DND-41 (cell line): Measurements from ENCODE around the gene AKAP6.

Experiments
- ATAC-seq: fragments of 200-7000 bp; cut with Tn5 transposase; 3 replicates; pipeline ENCODE4 v1.9.1; 2021; ENCODE audit warnings: low read depth; ENCODE audit not compliant: insufficient read depth
- DNase-seq: peaks from one replicate; pipeline ENCODE4 v3.0.0-alpha.2; 2020
- H2AFZ ChIP-seq: 2 replicates; pipeline ENCODE4 v1.6.0; 2012; ENCODE audit warnings: low read depth, low read length
- H3K27ac ChIP-seq: 2 replicates; pipeline ENCODE4 v1.5.1; 2012; ENCODE audit warnings: low read length, inconsistent platforms
- H3K27me3 ChIP-seq: fragments of 200-600 bp; sonication (generic); 2 replicates; pipeline ENCODE4 v1.6.0; 2012; ENCODE audit warnings: low read length, mild to moderate bottlenecking, inconsistent platforms; ENCODE audit not compliant: insufficient read depth, poor library complexity
- H3K36me3 ChIP-seq: 2 replicates; pipeline ENCODE4 v1.5.1; 2012; ENCODE audit warnings: low read length, inconsistent platforms; ENCODE audit not compliant: insufficient read depth
- H3K4me1 ChIP-seq: 2 replicates; pipeline ENCODE4 v1.5.1; 2012; ENCODE audit warnings: mild to moderate bottlenecking, low read length; ENCODE audit not compliant: insufficient read depth
- H3K4me2 ChIP-seq: 2 replicates; pipeline ENCODE4 v1.6.0; 2012; ENCODE audit warnings: mild to moderate bottlenecking, moderate library complexity, low read length, inconsistent platforms; ENCODE audit not compliant: insufficient read depth
- H3K4me3 ChIP-seq, 2 experiments: fragments of 200-600 bp in 1 of 2; shearing (Covaris generic) in 1 of 2; 2 replicates each; pipeline ENCODE4 v1.5.1; 2012 to 2016; ENCODE audit warnings: inconsistent platforms in 2 of 2, low read length in 2 of 2, mild to moderate bottlenecking in 2 of 2, low read depth in 1 of 2, moderate library complexity in 1 of 2
- H3K79me2 ChIP-seq: 2 replicates; pipeline ENCODE4 v1.6.0; 2012; ENCODE audit warnings: low read length, inconsistent platforms; ENCODE audit not compliant: insufficient read depth
- H3K9ac ChIP-seq: 2 replicates; pipeline ENCODE4 v1.6.0; 2012; ENCODE audit warnings: low read depth, mild to moderate bottlenecking, inconsistent platforms, low read length, moderate library complexity
- H3K9me3 ChIP-seq: 2 replicates; pipeline ENCODE4 v1.5.1; 2012; ENCODE audit warnings: low read length, moderate library complexity, mild to moderate bottlenecking, inconsistent platforms; ENCODE audit not compliant: insufficient read depth, severe bottlenecking
- H4K20me1 ChIP-seq: 2 replicates; pipeline ENCODE4 v1.6.0; 2012; ENCODE audit warnings: low read length; ENCODE audit not compliant: insufficient read depth
- CTCF ChIP-seq: IDR thresholded peaks from 2 replicates; pipeline ENCODE4 v1.5.1; 2012; ENCODE audit warnings: borderline replicate concordance, low read length, moderate library complexity, mild to moderate bottlenecking; ENCODE audit not compliant: poor library complexity, severe bottlenecking; ENCODE audit errors: extremely low read depth
- EZH2 ChIP-seq: IDR thresholded peaks from 3 replicates; pipeline ENCODE4 v1.6.1; 2012; ENCODE audit warnings: borderline replicate concordance, low read depth, mild to moderate bottlenecking, moderate library complexity, low read length, inconsistent platforms; ENCODE audit not compliant: severe bottlenecking

The AKAP6 gene

GRCh38 chr14:32596390-32596789, 267.3 kb downstream of the AKAP6 start:
- Histone ChIP-seq H3K9ac (no peak overlapping the region), H3K27me3 (no peaks in the 10 kb centered on the region), H3K79me2 (no peaks in the 10 kb centered on the region), H4K20me1 (no peaks in the 10 kb centered on the region), H3K27ac (no peak overlapping the region), H3K9me3 (no peaks in the 10 kb centered on the region), H3K4me3 (no peak overlapping the region), H2AFZ (no peak overlapping the region), H3K4me1 (no peaks in the 10 kb centered on the region), H3K4me2 (no peak overlapping the region), H3K36me3 (no peaks in the 10 kb centered on the region)
- no peak for TF ChIP-seq EZH2
- DNase-seq (no peak), ATAC-seq (no peak)

- no peak for ATAC-seq
- Histone ChIP-seq H3K9me3 (no peaks in the 10 kb centered on the region), H2AFZ (no peak overlapping the region), H3K79me2 (no peaks in the 10 kb centered on the region), H4K20me1 (no peaks in the 10 kb centered on the region), H3K4me3 (no peak overlapping the region), H3K27me3 (no peaks in the 10 kb centered on the region), H3K4me1 (no peaks in the 10 kb centered on the region), H3K4me2 (no peak overlapping the region), H3K27ac (no peak overlapping the region), H3K36me3 (no peaks in the 10 kb centered on the region), H3K9ac (no peak overlapping the region)
- DNase-seq = no peak
- TF ChIP-seq EZH2 (no peak), CTCF (no peak)
Observed at GRCh38 chr14:32597771-32598170, 268.7 kb downstream of the AKAP6 start.

GRCh38 chr14:32601069-32601468, 272.0 kb downstream of the AKAP6 start:
- TF ChIP-seq CTCF (no peak), EZH2 (no peak)
- H3K9me3 ChIP-seq = no peaks in the 10 kb centered on the region
- no peaks in the 10 kb centered on the region for H3K4me1 ChIP-seq
- H3K27ac ChIP-seq = no peak overlapping the region
- H3K27me3 ChIP-seq = no peaks in the 10 kb centered on the region
- H3K4me2 ChIP-seq = no peak overlapping the region
- H4K20me1 ChIP-seq = no peaks in the 10 kb centered on the region
- H3K4me3 ChIP-seq = no peak overlapping the region
- DNase-seq (no peak), ATAC-seq (no peak)
- H3K79me2 ChIP-seq = no peaks in the 10 kb centered on the region
- no peak overlapping the region for H2AFZ ChIP-seq
- no peak overlapping the region for H3K9ac ChIP-seq
- no peaks in the 10 kb centered on the region for H3K36me3 ChIP-seq

GRCh38 chr14:32601906-32602305, 272.8 kb downstream of the AKAP6 start:
- no peak overlapping the region for H3K9ac ChIP-seq
- H3K4me2 ChIP-seq = no peak overlapping the region
- ATAC-seq = no peak
- no peak overlapping the region for H2AFZ ChIP-seq
- no peaks in the 10 kb centered on the region for H3K4me1 ChIP-seq
- H3K36me3 ChIP-seq = no peaks in the 10 kb centered on the region
- no peak for DNase-seq
- TF ChIP-seq EZH2 = no peak
- no peak for TF ChIP-seq CTCF
- no peaks in the 10 kb centered on the region for H3K27me3 ChIP-seq
- H3K4me3 ChIP-seq = no peak overlapping the region
- H3K79me2 ChIP-seq = no peaks in the 10 kb centered on the region
- no peaks in the 10 kb centered on the region for H3K9me3 ChIP-seq
- no peak overlapping the region for H3K27ac ChIP-seq
- H4K20me1 ChIP-seq = no peaks in the 10 kb centered on the region
